CD1c-positive myeloid dendritic cell (primary cell): ENCODE results near the gene CAPSL.
"Not testable (repeated sequence)": the region's sequence is repeated elsewhere in the genome, so short reads cannot be mapped to it uniquely, and the experiment has no call there.

Experiments used
- DNase-seq: peaks from one replicate; pipeline ENCODE4 v3.0.0-alpha.2; 2016; ENCODE audit errors: extremely low spot score

The CAPSL gene

DNA sequence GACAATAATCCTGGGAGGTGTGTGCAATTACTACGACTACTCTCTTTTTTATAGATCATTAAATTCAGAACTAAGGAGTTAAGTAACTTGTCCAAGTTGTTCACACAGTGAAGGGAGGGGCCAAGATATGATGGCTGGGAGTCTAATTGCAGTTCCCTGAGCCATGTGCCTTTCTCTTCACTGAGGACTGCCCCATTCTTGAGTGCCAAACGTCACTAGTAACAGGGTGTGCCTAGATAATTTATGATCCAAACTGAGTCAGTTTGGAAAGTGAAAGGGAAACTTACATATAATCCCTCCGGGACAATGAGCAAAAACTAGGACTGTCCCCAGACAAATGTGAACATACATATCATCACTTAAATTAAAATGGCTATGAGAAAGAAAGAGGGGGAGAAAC lies 61.5 kb downstream of the CAPSL start:
- no peak for DNase-seq

DNA sequence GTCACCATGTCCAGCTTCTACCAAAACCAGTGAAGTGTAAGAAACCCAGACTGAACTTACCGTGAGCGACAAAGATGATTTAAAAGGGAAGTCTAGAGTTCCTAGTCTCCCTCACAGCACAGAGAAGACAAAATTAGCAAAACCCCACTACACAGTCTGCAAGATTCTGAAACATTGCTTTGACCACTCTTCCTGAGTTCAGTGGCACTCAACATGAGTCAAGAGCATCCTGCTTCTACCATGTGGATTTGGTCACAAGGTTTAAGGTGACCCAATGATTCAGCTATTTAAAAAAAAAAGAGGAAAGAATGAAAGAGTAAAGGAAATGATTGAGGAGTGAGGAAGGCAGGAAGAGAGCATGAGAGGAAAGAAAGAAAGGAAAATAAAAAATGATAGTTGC lies 62.0 kb downstream of the CAPSL start:
- no peak for DNase-seq

DNA sequence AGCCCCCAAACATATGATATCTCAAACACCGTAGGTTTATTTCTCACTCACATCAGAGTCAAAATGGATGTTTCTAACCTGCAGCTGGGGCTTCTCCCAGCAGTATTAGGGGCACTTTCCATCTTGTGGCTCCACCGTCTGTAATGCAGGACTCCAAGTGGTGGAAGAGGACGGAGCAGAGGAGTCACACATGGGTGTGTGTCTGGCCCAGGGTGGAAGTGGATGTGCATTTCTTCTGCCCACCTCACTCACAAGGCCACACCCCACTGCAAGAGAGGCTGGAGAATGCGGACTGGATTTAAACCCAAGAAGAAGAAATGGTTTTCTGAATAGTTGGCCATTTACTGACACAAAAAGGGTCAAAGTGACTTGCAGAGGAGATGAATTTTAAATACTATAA lies 67.8 kb downstream of the CAPSL start:
- DNase-seq = no peak

DNA sequence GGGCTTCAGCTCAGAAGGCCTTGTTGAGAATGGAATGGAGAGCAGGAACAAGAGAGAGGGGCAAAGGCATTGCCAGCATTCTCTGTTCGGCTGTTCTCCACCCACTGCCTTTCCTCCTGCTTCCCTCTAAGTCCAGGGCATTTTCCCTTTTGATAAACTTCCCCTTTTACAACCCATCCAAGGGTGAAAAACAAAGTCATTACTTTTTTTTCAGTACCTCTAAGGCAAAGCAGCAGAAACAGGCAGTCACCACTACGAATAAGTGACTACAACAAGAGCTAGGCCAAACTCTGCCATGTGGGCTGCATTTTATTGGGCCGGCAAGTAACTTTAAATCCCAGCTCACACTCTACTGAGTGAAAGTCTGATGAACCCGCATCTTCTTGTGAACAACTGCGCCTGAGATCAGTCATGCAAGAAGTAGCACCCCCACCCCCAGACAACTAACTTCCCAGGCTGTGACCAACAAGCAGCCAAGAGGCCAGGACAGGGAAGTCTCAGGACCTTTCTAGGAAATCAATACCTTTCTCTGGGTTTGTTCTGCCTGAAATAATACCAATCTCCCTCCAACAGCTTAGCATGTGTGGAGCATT lies 68.6 kb downstream of the CAPSL start:
- DNase-seq = peak; percentile 74

DNA sequence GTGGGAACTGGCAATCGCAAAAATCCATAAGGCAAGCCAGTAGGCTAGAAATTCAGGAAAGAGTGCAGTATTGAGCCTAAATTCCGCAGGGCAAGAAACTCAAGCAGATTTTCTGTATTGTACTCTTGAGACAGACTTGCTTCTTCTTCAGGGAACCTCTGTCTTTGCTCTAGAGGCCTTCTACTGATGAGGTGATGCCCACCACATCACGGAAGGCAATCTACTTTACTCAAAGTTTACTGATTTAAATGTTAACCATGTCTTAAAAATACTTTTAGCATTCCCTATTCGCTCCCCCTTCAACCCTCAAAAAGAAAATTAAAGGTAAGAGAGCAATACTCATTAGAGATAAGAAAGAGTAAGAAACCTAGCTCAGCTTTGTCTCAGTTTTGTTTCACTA lies 70.4 kb downstream of the CAPSL start:
- DNase-seq = no peak

DNA sequence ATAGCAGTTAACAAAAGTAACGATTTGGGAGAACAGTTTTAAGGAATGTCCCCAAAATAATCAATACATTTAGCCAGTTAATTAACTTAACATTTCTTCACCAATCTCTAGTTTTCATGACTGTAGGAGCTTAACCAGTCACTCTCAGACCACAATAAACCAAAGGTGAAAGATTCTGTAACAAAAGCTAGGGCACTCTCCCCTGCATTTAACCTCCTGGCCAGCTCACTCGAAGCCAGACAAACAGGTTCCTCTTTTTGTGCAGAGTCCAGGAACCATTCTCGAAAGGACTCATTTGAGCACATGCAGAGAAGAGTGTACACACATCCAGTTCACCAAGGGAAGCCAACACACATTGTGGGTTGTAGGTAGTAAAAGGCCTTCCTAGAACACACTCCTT lies 75.3 kb downstream of the CAPSL start:
- DNase-seq = peak; percentile 66

DNA sequence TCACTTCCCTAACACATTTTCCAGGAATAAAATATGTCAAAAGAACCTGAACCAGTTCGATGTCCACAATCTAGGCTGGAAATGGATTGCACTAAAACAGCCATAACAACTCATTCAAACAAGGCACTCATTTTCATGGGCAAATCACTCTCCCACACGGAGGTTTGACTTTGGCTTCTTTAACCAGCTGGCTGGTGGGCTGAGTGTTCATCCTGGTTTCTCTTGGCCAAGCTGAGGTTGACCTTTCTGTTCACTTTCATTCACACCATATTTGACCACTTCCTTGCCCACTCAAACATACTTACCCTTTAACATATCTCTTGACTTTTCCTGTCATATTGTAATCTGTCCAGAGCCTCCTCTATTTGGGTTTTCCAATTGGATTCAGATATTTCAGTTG lies 76.3 kb downstream of the CAPSL start:
- no peak for DNase-seq

DNA sequence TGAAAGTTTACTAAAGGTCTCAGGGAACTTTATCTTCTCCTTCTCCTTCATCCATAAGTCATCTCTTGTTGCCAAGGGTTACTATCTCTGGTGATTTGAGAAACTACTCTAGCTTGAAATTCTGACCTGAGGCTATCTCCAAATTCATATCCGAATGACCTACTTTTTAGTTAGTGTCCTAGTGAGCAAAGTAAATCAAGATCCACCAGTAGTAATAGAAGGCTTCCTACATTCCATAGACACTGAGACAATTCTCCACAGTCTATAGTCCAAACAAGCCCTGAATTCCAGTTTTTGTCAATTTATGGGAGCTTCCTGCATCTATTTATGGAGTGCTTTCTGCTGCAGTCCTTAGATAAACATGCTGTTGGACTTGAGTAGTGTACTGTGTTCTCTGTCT lies 76.7 kb downstream of the CAPSL start:
- DNase-seq = no peak

DNA sequence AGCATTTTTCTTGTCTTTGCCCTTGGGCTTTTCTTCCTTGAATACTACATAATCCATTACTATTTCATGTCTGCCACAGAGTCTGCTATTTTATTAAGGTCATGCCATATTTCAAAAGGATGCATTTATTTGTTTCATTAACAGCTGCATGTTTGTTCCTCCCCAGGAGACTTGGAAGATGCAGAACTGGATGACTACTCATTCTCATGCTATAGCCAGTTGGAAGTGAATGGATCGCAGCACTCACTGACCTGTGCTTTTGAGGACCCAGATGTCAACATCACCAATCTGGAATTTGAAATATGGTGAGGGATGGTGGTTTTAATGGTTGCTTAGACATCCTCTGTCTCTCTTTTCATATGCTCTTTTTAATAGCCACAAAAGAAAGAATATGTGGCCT lies 77.7 kb downstream of the CAPSL start:
- DNase-seq = no peak

DNA sequence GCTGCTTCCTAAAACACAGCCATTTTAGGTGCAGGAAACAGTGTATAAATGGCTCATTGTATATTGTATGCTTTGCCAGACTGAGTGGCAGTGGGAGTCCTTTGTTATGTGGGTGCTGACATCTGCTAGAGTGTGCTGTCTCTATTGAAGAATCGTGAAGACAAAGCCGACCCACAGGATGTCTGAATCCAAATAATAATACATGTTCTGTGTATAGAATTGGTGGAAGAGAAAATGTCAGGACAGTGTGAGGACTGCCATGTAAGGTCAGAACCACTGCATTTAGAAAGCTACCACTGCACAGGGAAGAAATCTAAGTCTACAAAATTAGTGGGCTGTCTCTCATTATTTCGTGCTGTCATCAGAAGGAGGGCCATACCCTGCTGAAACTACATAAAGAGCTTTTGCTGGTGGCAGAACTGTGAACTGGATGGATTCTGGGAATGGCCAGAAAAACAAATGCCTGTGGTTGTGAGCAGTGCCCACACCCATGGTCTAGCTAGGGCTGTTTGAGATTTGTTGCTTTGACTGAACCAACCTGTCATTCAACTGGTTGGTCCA lies 79.2 kb downstream of the CAPSL start:
- no peak for DNase-seq

DNA sequence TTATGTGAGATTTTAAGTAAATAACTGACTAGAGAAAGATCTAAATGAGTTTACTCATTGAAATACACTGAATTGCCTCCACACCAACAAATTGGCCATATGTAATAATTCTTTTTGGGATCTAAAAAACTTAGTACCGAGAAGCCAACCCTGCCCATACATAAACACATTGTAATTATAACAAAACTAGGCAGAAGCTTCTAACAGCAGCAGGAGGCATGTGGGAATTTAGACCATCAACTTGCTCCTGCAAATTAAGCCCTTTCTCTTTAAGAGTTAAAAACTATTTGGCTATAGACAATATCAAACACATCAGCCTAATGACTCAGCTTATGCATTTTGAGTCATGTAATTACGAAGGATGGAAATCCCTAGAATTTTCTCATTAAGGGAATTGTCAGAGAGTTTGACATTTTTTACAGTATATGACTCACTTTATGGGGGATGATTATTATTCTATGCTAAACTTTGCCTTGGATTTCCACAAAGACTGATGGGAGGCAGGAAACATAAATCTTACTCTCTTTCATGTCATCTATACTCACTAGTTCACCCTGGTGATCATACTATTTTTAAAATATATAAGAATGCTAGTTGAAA lies 80.7 kb downstream of the CAPSL start:
- peak; percentile 67 for DNase-seq

DNA sequence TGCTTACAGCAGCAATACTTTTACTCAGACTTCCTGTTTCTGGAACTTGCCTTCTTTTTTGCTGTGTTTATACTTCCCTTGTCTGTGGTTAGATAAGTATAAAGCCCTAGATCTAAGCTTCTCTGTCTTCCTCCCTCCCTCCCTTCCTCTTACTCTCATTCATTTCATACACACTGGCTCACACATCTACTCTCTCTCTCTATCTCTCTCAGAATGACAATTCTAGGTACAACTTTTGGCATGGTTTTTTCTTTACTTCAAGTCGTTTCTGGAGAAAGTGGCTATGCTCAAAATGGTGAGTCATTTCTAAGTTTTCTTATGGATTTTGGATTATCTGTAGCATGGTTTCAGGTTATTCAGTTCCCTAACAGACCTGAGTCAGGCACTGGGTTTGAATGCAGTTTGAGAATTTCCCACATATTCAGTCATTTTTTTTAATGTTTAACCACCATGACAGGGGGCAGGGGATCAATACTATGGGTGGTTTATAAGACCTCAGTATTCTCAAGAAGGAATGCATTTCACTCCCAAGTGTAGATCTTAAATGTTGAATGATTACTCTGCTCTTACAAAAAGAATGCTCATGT lies 81.6 kb downstream of the CAPSL start, which contains the start of gene IL7R:
IL7R (plus strand) TSS at position 127 of the 587 bp plus-strand sequence; CDS start at position 214, 87 bp downstream.
- peak; percentile 79 for DNase-seq

DNA sequence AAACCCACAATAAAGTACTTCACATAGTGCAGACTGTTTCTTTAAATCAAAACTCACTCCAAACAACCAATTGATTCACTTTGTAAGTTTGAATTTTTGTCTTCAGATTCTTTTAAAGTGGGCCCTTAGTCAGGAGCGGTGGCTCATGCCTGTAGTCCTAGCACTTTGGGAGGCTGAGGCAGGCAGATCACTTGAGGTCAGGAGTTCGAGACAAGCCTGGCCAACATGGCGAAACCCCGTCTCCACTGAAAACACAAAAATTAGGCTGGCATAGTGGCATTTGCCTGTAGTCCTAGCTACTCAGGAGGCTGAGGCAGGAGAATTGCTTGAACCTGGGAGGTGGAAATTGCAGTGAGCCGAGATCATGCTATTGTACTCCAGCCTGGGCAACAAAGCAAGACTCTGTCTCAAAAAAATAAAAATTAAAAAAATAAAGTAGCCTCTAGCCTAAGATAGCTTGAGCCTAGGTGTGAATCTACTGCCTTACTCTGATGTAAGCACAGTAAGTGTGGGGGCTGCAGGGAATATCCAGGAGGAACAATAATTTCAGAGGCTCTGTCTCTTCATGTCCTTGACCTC lies 82.1 kb downstream of the CAPSL start:
- DNase-seq = not testable (repeated sequence)

DNA sequence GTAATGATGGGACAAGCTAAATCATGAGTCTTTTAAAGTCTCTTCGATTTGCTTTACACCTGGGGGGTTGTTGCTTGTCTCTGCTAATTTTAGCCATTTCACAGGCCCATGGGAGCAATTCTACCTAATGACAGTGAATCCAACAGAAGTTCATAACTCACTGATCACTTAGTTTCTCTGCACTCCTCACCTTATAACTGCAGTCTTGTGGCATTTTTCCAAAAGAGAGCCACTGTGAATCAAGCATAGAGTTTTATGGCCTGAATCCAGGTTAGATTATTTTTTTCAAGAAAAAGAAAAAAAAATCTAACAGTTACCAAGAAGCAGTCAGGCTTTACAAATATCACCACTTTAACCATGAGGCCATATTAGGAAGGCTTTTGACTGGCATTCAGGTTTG lies 83.2 kb downstream of the CAPSL start:
- no peak for DNase-seq
